Effector memory CD8-positive, alpha-beta T cell (primary cell): Measurements from ENCODE around the gene ECE1.

Experiments
- ATAC-seq: fragments of 150-1000 bp; cut with Tn5 transposase; replicated peaks from 2 replicates; pipeline ENCODE4 v1.10.0; 2021; ENCODE audit warnings: mild to moderate bottlenecking, moderate library complexity
- DNase-seq, 3 experiments: peaks; one replicate each; pipeline ENCODE4 v3.0.0; 2021
- H3K27ac Mint-ChIP-seq, 2 donors: one replicate each; pipeline ENCODE4 v1.8.0; 2022; ENCODE audit warnings: mild to moderate bottlenecking in 2 of 2, mixed read lengths in 2 of 2, moderate library complexity in 2 of 2
- H3K27me3 Mint-ChIP-seq, 2 donors: one replicate each; pipeline ENCODE4 v1.8.0; 2022; ENCODE audit warnings: mixed read lengths in 2 of 2
- H3K36me3 Mint-ChIP-seq: one replicate; pipeline ENCODE4 v1.8.0; 2022; ENCODE audit warnings: mild to moderate bottlenecking, moderate library complexity, mixed read lengths; ENCODE audit not compliant: insufficient read depth
- H3K4me1 Mint-ChIP-seq, 2 donors: one replicate each; pipeline ENCODE4 v1.8.0; 2022; ENCODE audit warnings: low read depth in 2 of 2, mixed read lengths in 2 of 2
- H3K4me3 Mint-ChIP-seq, 2 donors: one replicate each; pipeline ENCODE4 v1.8.0; 2022; ENCODE audit warnings: mild to moderate bottlenecking in 2 of 2, mixed read lengths in 2 of 2, moderate library complexity in 2 of 2
- H3K9me3 Mint-ChIP-seq, 2 donors: one replicate each; pipeline ENCODE4 v1.8.0; 2022; ENCODE audit warnings: mixed read lengths in 2 of 2

Gene ECE1

GRCh38 chr1:21319447-21320407 is 29.5 kb upstream of the ECE1 start:
- Mint-ChIP-seq H3K9me3 (no peaks in the 10 kb centered on the region), H3K36me3 (peaks cover 21% of the 10 kb centered on the region), H3K4me1 (peaks cover 16 to 20% of the 10 kb centered on the region in 2 donors), H3K27ac (peak overlapping the region in 1 of 2 donors; percentile 41), H3K27me3 (no peaks in the 10 kb centered on the region), H3K4me3 (no peak overlapping the region)
- ATAC-seq (no peak), DNase-seq (no peak)

GRCh38 chr1:21318714-21319159 is 28.5 kb upstream of the ECE1 start:
- Mint-ChIP-seq H3K36me3 (peaks cover 24% of the 10 kb centered on the region), H3K4me3 (no peak overlapping the region)

GRCh38 chr1:21318057-21318713 is 27.9 kb upstream of the ECE1 start:
- Mint-ChIP-seq H3K27ac (no peak overlapping the region), H3K4me1 (peaks cover 18 to 22% of the 10 kb centered on the region in 2 donors), H3K4me3 (no peak overlapping the region)

More at GRCh38 chr1:21318714-21319159, 28.5 kb upstream of the ECE1 start:
- Mint-ChIP-seq H3K9me3 (no peaks in the 10 kb centered on the region), H3K27me3 (no peaks in the 10 kb centered on the region), H3K4me1 (peaks cover 14 to 18% of the 10 kb centered on the region in 2 donors), H3K27ac (no peak overlapping the region)
- DNase-seq (no peak), ATAC-seq (no peak)

DNA sequence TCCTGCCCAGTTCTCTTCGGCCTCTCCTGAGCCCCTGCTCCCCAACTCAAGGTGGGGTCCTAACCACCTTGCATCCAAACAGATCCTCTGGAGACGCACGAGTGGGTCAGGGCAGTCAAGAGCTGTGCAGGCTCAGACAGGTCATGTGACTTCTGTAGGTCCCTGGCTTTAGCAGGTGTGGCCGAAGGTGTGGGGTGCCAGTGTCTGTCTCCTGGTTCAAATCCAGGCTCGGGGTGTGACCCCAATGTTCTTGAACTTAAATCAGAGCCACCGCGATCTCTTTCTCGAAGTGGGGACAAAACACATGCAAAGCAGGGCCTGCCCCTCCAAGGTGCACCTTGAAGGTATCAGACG is 27.4 kb upstream of the ECE1 start:
- ATAC-seq (no peak), DNase-seq (no peak)
- Mint-ChIP-seq H3K4me1 (peaks cover 18 to 25% of the 10 kb centered on the region in 2 donors), H3K4me3 (no peak overlapping the region), H3K27ac (no peak overlapping the region), H3K36me3 (peaks cover 22% of the 10 kb centered on the region), H3K9me3 (no peaks in the 10 kb centered on the region), H3K27me3 (no peaks in the 10 kb centered on the region)

More at GRCh38 chr1:21318057-21318713, 27.9 kb upstream of the ECE1 start:
- Mint-ChIP-seq H3K9me3 (no peaks in the 10 kb centered on the region), H3K27me3 (no peaks in the 10 kb centered on the region), H3K36me3 (peaks cover 25% of the 10 kb centered on the region)
- DNase-seq (no peak), ATAC-seq (no peak)

DNA sequence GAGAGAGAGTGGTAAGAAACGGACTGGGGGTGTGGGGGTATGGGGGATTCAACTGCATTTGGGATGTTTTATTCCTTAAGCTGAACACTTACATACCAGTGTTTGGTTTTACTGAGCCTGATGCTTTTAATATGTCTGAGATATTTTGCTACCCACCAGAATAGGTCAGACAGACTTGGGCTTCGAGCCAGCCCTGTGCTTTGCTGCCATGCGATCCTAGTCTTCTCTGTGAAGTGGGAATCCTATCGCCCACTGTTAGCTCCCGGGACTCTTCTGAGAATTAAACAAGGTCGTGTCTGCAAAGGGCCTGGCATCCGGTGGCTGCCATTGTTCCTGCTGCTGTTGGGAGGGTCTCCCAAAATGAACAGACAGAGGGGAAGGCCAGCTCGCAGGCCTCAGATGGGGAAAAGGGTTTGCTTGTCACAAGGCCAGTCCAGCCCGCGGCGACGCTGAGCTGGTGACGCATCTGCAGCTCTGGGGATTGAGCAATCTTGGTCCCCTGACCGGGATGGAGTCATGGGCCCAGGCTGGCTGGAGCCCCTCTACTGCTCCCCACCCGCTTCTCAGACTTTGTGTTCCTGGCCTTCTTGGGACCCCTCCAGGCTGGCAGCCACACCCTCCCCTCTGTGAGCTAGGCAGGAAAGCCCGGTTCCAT is 26.9 kb upstream of the ECE1 start:
- Mint-ChIP-seq H3K27ac (no peak overlapping the region), H3K36me3 (peaks cover 20% of the 10 kb centered on the region), H3K4me1 (peaks cover 13 to 25% of the 10 kb centered on the region in 2 donors), H3K9me3 (no peaks in the 10 kb centered on the region), H3K4me3 (no peak overlapping the region), H3K27me3 (no peaks in the 10 kb centered on the region)
- DNase-seq (no peak), ATAC-seq (no peak)

- DNase-seq: no peak
- Mint-ChIP-seq H3K9me3 (no peaks in the 10 kb centered on the region), H3K36me3 (peaks cover 15% of the 10 kb centered on the region), H3K4me1 (peaks cover 17 to 29% of the 10 kb centered on the region in 2 donors), H3K27ac (peak overlapping the region; percentile 25 to 29), H3K27me3 (no peaks in the 10 kb centered on the region), H3K4me3 (no peak overlapping the region)
- ATAC-seq: no peak
These were observed 24.6 kb upstream of the ECE1 start for GRCh38 chr1:21314743-21315396.

DNA sequence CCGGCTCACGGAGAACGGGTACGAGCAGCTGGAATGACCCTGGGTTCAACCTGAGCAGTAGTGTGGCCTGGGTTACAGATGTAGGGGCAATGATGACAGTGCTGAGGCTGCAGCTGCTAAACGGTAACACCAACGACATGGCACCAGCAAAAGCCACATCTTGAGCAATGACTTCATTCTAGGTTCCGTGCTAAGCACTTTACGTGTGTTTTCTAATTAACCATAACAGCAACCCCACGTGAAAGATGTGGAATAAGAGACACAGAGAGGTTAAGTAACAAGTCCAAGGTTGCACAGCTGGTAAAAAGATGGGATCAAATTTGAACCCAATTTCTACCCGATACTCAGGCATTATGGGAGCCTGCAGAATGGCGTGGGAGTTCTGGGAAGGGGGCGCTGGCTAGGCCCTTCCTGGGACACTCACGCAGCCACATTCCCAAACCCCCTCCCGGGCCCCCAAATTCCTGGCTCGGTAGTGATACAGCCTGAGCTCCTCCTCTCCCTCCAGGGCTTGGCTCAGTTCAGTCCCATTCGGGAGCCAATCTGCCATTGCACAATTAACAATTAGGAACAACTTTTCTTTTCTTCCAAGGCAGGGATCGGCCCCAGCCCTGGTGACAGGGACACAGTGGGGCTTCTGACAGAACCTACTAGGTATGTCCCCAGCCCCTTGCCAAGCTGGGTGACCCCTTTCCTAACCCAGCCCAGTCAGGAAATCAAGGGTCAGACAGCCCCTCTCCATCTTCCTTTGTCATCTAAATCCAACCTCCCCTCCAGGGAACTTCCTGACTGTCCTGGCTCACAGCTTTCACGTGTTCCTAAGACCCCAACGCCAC is 23.8 kb upstream of the ECE1 start:
- H3K4me3 Mint-ChIP-seq: no peak overlapping the region
- ATAC-seq: no peak
- no peaks in the 10 kb centered on the region for H3K9me3 Mint-ChIP-seq
- DNase-seq: no peak
- peak overlapping the region; percentile 29 to 75 for H3K27ac Mint-ChIP-seq
- no peaks in the 10 kb centered on the region for H3K27me3 Mint-ChIP-seq
- peaks cover 14 to 25% of the 10 kb centered on the region in 2 donors for H3K4me1 Mint-ChIP-seq
- peaks cover 15% of the 10 kb centered on the region for H3K36me3 Mint-ChIP-seq

GRCh38 chr1:21313203-21313885 is 23.1 kb upstream of the ECE1 start:
- Mint-ChIP-seq H3K4me3 (no peak overlapping the region), H3K27ac (peak overlapping the region in 1 of 2 donors; percentile 75), H3K9me3 (no peaks in the 10 kb centered on the region), H3K27me3 (no peaks in the 10 kb centered on the region), H3K4me1 (peaks cover 14 to 25% of the 10 kb centered on the region in 2 donors), H3K36me3 (peaks cover 13% of the 10 kb centered on the region)
- no peak for DNase-seq
- no peak for ATAC-seq

- ATAC-seq: no peak
- Mint-ChIP-seq H3K27ac (no peak overlapping the region), H3K9me3 (no peaks in the 10 kb centered on the region), H3K4me3 (no peak overlapping the region), H3K36me3 (peaks cover 16% of the 10 kb centered on the region), H3K4me1 (peaks cover 19 to 30% of the 10 kb centered on the region in 2 donors), H3K27me3 (no peaks in the 10 kb centered on the region)
- DNase-seq: no peak
These were observed 22.2 kb upstream of the ECE1 start for GRCh38 chr1:21312407-21312992.

- Mint-ChIP-seq H3K27ac (peak overlapping the region in 1 of 2 donors; percentile 44), H3K9me3 (no peaks in the 10 kb centered on the region), H3K4me3 (no peak overlapping the region), H3K4me1 (peaks cover 27 to 42% of the 10 kb centered on the region in 2 donors), H3K27me3 (no peaks in the 10 kb centered on the region), H3K36me3 (peaks cover 21% of the 10 kb centered on the region)
- ATAC-seq (no peak), DNase-seq (no peak)
These were observed 20.8 kb upstream of the ECE1 start for GRCh38 chr1:21311016-21311415.

DNA sequence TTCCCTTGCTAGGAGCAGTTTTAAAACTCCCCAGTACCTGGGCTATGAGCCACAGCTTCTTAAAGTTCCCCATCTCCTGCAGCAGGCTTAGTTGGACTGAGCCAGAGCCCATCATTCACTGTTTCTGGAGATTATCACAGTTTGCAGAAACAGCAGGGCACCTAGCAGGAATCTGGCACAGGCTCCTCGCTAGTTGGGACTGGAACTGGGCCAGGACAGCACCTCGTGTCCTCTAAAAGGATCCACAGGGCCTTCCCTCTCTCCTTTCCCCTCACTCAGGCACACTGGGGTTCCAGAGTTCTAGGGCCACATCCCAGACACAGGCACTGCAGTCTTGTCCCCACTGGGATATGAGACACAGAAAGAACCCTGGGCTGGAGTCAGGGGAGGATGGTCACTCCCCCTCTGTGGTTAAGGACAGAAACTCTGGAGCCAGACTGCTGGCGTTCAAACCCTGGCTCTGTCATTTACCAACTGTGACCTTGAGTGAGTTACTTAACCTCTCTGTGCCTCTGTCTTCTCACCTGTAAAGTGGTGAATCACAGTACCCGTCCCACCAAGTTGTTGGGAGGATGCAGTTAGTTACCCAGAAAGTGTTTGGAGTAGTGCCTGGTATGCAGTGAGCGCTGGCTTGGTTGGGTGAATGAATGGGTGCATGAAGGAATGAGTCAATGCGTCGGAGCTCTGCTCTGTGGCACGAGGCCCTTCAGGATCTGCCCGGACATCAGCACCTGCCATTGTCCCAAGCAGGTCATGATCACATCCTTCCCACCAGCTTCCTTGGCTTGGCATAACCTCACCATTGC is 18.8 kb upstream of the ECE1 start:
- no peak for DNase-seq
- peaks cover 28 to 39% of the 10 kb centered on the region in 2 donors for H3K4me1 Mint-ChIP-seq
- no peak for ATAC-seq
- no peaks in the 10 kb centered on the region for H3K9me3 Mint-ChIP-seq
- H3K36me3 Mint-ChIP-seq: peaks cover 14% of the 10 kb centered on the region
- no peaks in the 10 kb centered on the region for H3K27me3 Mint-ChIP-seq
- peak overlapping the region in 1 of 2 donors; percentile 86 for H3K27ac Mint-ChIP-seq
- H3K4me3 Mint-ChIP-seq: no peak overlapping the region
